ENCODE results near the gene GSKIP. TPM values are rescaled to one million over a fixed set of nuclear protein-coding genes. Genes with fewer than 3 reads are reported as not detected.
"Not testable (repeated sequence)": the region's sequence is repeated elsewhere in the genome, so short reads cannot be mapped to it uniquely, and the experiment has no call there.

GSKIP gene
- polyA plus RNA-seq (2012; ENCODE audit: missing spikeins): 24.0 TPM

GRCh38 chr14:96362965-96363750 is at the start of gene GSKIP, which contains the start of gene ATG2B:
Gene GSKIP, plus strand, starts transcription at chr14:96363526. Its CDS starts 18,722 bp downstream, at chr14:96382248.
Gene ATG2B, minus strand, starts transcription at chr14:96363341. Its CDS starts 365 bp downstream, at chr14:96362976.
- TF ChIP-seq POLR2AphosphoS5 (IDR thresholded peaks at IDR 0.05; ENCODE audit: low read depth, low read length) (peak; percentile 67; the same call in 1 of the 2 replicates), POLR2A (IDR thresholded peaks at IDR 0.05; ENCODE audit: low read depth, low read length) (peak; percentile 86), TAF1 (IDR thresholded peaks at IDR 0.05; ENCODE audit: borderline replicate concordance, low read depth, low read length) (peak; percentile 75)
- DNase-seq (ENCODE audit: insufficient read length): peak; percentile 81
- FAIRE-seq: peak; percentile 99

- DNase-seq (ENCODE audit: insufficient read length) (no peak), FAIRE-seq (no peak)
- TF ChIP-seq POLR2AphosphoS5 (IDR thresholded peaks at IDR 0.05; ENCODE audit: low read depth, low read length) (no peak), POLR2A (IDR thresholded peaks at IDR 0.05; ENCODE audit: low read depth, low read length) (no peak), TAF1 (IDR thresholded peaks at IDR 0.05; ENCODE audit: borderline replicate concordance, low read depth, low read length) (no peak)
Observed at GRCh38 chr14:96316087-96316486, 47.2 kb upstream of the GSKIP start.

DNA sequence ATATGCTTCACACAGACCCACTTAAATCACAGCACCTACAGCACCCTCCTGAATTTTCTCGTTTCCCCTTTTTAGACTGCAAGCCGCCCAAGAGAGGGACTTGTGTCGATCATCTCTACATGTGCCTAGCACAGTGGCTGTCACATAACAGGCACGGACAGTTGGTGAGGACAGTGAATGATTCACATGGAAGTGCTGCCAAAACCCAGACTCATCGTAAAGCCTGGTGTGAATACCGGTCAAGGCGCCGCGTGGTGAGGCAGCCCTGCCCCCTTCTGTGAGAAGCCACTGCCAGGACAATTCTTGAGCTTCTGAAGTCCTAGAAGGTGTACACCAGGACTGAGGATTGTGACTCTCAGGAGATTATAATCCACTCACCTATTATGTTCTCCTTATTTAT is 44.5 kb upstream of the GSKIP start:
- DNase-seq (ENCODE audit: insufficient read length) (no peak), FAIRE-seq (no peak)
- TF ChIP-seq POLR2AphosphoS5 (IDR thresholded peaks at IDR 0.05; ENCODE audit: low read depth, low read length): no peak
- TF ChIP-seq POLR2A (IDR thresholded peaks at IDR 0.05; ENCODE audit: low read depth, low read length): no peak
- no peak for TF ChIP-seq TAF1 (IDR thresholded peaks at IDR 0.05; ENCODE audit: borderline replicate concordance, low read depth, low read length)

- FAIRE-seq (no peak), DNase-seq (ENCODE audit: insufficient read length) (no peak)
- TF ChIP-seq POLR2A (IDR thresholded peaks at IDR 0.05; ENCODE audit: low read depth, low read length): no peak
- TF ChIP-seq TAF1 (IDR thresholded peaks at IDR 0.05; ENCODE audit: borderline replicate concordance, low read depth, low read length): no peak
- TF ChIP-seq POLR2AphosphoS5 (IDR thresholded peaks at IDR 0.05; ENCODE audit: low read depth, low read length): no peak
Observed at GRCh38 chr14:96320605-96321004, 42.7 kb upstream of the GSKIP start.

- no peak for FAIRE-seq
Observed at GRCh38 chr14:96324219-96324618, 39.1 kb upstream of the GSKIP start.

GRCh38 chr14:96338551-96338950 is 24.8 kb upstream of the GSKIP start:
- FAIRE-seq (no peak), DNase-seq (ENCODE audit: insufficient read length) (no peak)
- no peak for TF ChIP-seq POLR2AphosphoS5 (IDR thresholded peaks at IDR 0.05; ENCODE audit: low read depth, low read length)
- no peak for TF ChIP-seq TAF1 (IDR thresholded peaks at IDR 0.05; ENCODE audit: borderline replicate concordance, low read depth, low read length)
- no peak for TF ChIP-seq POLR2A (IDR thresholded peaks at IDR 0.05; ENCODE audit: low read depth, low read length)

More at GRCh38 chr14:96324219-96324618, 39.1 kb upstream of the GSKIP start:
- TF ChIP-seq TAF1 (IDR thresholded peaks at IDR 0.05; ENCODE audit: borderline replicate concordance, low read depth, low read length): no peak
- TF ChIP-seq POLR2A (IDR thresholded peaks at IDR 0.05; ENCODE audit: low read depth, low read length): no peak
- TF ChIP-seq POLR2AphosphoS5 (IDR thresholded peaks at IDR 0.05; ENCODE audit: low read depth, low read length): no peak
- no peak for DNase-seq (ENCODE audit: insufficient read length)

DNA sequence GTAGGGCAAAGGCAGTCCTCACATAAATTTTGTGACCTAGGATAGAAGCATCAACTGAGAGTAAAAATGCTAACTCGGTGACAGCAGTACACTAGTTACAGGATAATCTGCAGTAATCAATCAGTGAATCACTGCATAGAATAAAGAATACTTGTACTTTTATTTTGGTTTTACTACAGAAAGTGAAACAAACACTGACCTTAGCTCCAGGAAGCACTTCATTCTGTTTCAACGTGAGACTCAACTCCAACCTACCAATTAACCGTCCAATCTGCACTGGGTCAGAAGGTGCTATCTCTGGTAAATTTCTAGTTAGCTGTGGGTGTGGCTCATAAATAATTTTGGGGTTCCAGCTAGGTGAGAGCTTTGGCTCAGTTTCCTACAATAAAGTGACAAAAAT is 22.0 kb upstream of the GSKIP start:
- DNase-seq (ENCODE audit: insufficient read length) (no peak), FAIRE-seq (peak; percentile 51)
- TF ChIP-seq POLR2AphosphoS5 (IDR thresholded peaks at IDR 0.05; ENCODE audit: low read depth, low read length) (no peak), POLR2A (IDR thresholded peaks at IDR 0.05; ENCODE audit: low read depth, low read length) (no peak), TAF1 (IDR thresholded peaks at IDR 0.05; ENCODE audit: borderline replicate concordance, low read depth, low read length) (no peak)

- DNase-seq (ENCODE audit: insufficient read length) (no peak), FAIRE-seq (no peak)
- TF ChIP-seq TAF1 (IDR thresholded peaks at IDR 0.05; ENCODE audit: borderline replicate concordance, low read depth, low read length) (no peak), POLR2AphosphoS5 (IDR thresholded peaks at IDR 0.05; ENCODE audit: low read depth, low read length) (no peak), POLR2A (IDR thresholded peaks at IDR 0.05; ENCODE audit: low read depth, low read length) (no peak)
Observed at GRCh38 chr14:96345669-96346068, 17.7 kb upstream of the GSKIP start.

GRCh38 chr14:96347957-96348356 is 15.4 kb upstream of the GSKIP start:
- DNase-seq (ENCODE audit: insufficient read length); FAIRE-seq: not testable (repeated sequence)

- DNase-seq (ENCODE audit: insufficient read length): no peak
- FAIRE-seq: no peak
- TF ChIP-seq POLR2A (IDR thresholded peaks at IDR 0.05; ENCODE audit: low read depth, low read length) (no peak), POLR2AphosphoS5 (IDR thresholded peaks at IDR 0.05; ENCODE audit: low read depth, low read length) (no peak), TAF1 (IDR thresholded peaks at IDR 0.05; ENCODE audit: borderline replicate concordance, low read depth, low read length) (no peak)
Observed at GRCh38 chr14:96349286-96350075, 13.8 kb upstream of the GSKIP start.

DNA sequence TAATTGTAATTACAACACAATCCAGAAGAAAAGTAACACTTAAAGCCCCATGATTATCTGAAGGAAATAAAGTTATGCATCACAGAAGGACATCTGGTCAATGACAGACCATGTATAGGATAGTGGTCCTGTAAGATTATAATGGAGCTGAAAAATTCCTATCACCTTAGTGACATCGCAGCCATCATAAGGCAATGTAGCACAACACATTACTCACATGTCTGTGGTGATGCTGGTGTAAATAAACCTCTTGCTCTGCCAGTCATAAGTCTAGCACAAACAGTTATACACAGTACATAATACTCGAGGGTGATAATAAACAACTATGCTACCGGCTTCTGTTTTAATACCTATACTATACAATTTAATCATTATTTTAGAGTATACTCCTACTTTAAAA is 11.3 kb upstream of the GSKIP start:
- FAIRE-seq: no peak
- DNase-seq (ENCODE audit: insufficient read length): no peak
- TF ChIP-seq POLR2A (IDR thresholded peaks at IDR 0.05; ENCODE audit: low read depth, low read length) (no peak), POLR2AphosphoS5 (IDR thresholded peaks at IDR 0.05; ENCODE audit: low read depth, low read length) (no peak), TAF1 (IDR thresholded peaks at IDR 0.05; ENCODE audit: borderline replicate concordance, low read depth, low read length) (no peak)
